Tongue (tissue), 2 donors: ENCODE measurements around the gene RPE65. TPM values are rescaled to one million over a fixed set of nuclear protein-coding genes. Genes with fewer than 3 reads are reported as not detected.

Experiments used
- small RNA-seq: library from RNA; depleted of rRNA; stranded (forward); fragments of <200 nt; gene quantifications from one replicate; pipeline ENCODE3, GENCODE V24; 2014; ENCODE audit warnings: low replicate concordance
- total RNA-seq: library from RNA; depleted of rRNA; stranded (reverse); fragments of >200 nt; gene quantifications from one replicate; pipeline ENCODE4 v1.2.3, GENCODE V29; 2014

RPE65 gene
- total RNA-seq, 1 donor from 2014 or later: not detected

Small RNAs within 50 kb of the gene (small RNA-seq; reads per million reads assigned to genes)
- not detected for gene AL139413.1

Other genes with a start within 250 kb of the RPE65 start
- gene WLS, start 217.4 kb downstream of the RPE65 start, total RNA-seq: 140 TPM
- 9.4 TPM for gene DEPDC1, start 47.1 kb upstream of the RPE65 start, total RNA-seq